ENCODE data around the gene SPATA45. TPM values are rescaled to one million over a fixed set of nuclear protein-coding genes. Genes with fewer than 3 reads are reported as not detected.
"Not testable (repeated sequence)": the region's sequence is repeated elsewhere in the genome, so short reads cannot be mapped to it uniquely, and the experiment has no call there.

SPATA45 gene
- not detected for total RNA-seq
- long read RNA-seq: 0 reads

DNA sequence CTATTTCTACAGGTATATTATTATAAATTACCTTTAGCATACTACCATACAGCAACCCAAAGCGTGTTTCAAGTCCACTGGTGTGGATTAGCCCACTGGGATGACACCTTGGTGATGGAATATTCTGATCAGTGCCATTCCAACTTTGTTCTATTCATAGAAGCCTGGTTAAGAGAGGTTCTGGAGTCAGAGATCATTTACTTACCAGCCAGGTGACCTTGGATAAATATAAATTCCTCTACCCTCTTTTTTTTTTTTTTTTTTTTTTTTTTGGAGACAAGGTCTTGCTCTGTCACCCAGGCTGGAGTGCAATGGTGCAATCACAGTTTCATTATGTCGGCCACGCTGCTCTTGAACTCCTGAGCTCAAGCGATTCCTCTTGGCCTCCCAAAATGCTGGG lies at the start of gene SPATA45:
SPATA45 (minus strand) TSS at position 101 of the 400 bp plus-strand sequence. CDS start 11,500 bp downstream, outside the sequence.
- DNase-seq (no peak), ATAC-seq (no peak)
- intact Hi-C loops (cut with micrococcal nuclease): no loop called here

DNA sequence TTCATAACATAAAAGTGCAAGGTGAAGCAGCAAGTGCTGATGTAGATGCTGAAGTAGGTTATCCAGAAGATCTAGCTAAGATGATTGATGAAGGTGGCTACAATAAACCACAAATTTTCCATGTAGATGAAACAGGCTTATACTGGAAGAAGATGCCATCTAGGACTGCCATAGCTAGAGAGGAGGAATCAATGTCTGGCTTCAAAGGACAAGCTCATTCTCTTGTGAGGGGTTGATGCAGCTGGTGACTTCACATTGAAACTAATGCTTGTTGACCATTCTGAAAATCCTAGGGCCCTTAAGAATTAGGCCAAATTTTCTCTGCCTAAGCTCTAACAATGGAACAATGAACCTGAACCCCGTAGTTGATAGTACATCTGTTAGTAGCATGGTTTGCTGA lies 44.7 kb upstream of the SPATA45 start:
- intact Hi-C loops (cut with micrococcal nuclease): no loop called here
- ATAC-seq (no peak), DNase-seq (no peak)

DNA sequence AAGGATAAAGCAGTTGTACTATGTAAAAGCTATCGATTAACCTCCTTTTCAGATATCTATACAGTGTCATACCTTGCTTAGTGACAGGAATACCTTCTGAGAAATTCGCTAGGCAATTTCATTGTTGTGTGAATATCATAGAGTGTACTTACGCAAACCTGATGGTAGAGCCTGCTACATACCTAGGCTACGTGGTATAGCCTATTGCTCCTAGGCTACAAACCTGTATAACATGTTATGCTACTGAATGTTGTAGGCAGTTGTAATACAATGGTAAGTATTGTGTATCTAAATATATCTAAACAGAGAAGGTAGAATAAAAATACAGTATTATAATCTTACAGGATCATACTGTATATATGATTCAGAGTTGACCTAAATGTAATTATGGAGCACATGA lies 37.1 kb upstream of the SPATA45 start:
- no peak for ATAC-seq
- DNase-seq: no peak
- intact Hi-C loops (cut with micrococcal nuclease): no loop called here

DNA sequence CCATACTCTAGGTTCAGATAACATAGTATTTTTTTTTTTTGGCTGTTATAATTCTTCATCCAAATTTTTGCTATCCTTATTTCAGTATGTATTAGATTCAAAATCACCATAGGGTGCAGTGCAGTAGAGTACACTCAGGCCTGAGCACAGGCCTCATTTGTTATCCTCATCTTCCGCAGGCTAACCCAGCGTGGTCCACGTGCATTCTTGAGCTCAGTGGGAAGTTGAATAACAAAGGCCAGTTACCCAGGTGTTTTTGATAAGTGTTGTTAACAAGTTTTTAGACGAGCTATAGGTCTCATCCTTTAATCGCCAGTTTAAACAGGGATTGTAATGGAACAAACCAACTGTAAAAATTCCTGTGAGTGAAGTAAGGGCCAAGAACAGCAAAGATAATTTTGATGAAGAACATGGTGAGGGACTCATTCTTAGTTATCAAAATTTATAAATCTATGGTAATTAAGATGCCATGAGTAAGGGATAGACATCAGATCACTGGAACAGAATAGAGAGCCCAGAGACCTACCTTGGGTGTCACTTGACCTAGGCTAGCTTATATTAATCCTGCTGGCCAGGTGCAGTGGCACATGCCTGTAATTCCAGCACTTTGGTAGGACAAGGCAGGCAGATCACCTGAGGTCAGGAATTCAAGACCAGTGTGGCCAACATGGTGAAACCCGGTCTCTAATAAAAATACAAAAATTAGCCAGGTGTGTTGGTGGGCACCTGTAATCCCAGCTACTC lies 32.7 kb upstream of the SPATA45 start:
- DNase-seq: no peak
- intact Hi-C loops (cut with micrococcal nuclease): no loop called here
- ATAC-seq: no peak

DNA sequence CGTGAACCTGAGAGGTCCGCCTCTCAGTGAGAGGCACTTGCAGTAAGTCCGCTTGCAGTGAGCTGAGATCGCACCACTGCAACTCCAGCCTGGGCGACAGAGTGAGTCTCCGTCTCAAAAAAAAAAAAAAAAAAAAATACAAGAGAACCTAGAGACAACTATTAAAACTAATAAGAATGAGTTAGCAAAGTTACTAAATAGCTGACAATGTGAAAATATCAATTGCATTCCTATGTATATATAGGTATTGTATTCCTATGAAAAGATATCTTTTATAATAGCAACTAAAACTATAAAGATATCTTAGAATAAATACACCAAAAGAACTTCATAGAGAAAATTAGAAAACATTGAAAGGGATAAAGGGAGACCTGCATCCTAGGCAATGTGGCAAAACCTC lies 31.0 kb upstream of the SPATA45 start:
- intact Hi-C loops (cut with micrococcal nuclease): no loop called here
- DNase-seq (no peak), ATAC-seq (no peak)

DNA sequence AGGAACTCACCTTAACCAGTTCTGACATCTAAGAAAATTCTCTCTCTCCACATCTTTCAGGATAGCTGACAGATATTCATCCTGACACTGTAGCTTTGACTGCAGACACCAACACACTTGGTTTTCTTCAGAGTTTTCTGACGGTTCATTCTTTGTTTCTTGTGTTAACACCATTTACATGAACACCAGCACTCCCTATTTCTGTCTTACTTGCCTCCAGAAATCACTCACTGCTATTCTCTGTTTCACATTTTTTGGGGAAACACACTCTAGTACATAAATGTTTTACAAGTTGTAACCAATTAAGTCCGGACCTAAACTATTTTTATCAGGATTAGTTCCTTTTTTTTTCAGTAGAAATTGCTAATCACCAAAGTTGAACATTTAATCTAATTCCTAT lies 26.1 kb upstream of the SPATA45 start:
- no peak for ATAC-seq
- no peak for DNase-seq
- intact Hi-C loops (cut with micrococcal nuclease): no loop called here

DNA sequence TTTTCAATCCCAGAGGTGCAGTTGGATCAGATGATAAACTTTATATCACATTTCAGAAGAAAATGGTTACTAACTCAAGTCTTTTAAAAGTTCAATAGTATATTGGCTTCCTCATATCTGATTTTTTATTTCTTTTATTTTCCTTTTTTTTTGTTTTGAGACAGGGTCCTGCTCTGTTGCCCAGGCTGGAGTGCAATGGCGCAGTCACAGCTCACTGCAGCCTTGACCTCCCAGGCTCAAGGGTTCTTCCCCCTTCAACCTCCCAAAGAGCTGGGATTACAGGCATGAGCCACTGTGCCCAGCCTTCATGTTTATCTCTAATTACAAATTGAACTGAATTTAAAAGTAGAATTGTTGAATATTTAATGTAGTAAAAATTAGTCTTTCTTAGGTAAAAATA lies 24.5 kb upstream of the SPATA45 start:
- ATAC-seq (no peak), DNase-seq (no peak)
- intact Hi-C loops (cut with micrococcal nuclease): no loop called here

DNA sequence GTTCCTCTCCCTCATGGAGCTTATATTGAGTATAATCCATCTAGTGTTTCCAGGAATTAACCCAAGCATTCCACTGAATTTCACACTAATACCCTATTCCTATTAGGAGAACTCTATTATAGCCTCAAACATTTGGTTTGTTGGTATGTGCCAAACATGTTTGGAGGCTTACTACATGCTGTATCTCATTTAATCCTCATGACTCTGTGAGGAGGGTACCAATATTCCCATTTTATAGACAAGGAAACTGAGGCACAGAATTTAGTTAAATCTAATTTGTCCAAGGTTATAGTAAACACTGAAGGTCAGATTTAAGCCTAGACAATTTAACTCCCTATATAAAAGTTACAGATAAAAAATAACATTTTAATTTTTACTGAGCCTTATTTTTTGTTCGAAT lies 19.7 kb upstream of the SPATA45 start:
- no peak for ATAC-seq

DNA sequence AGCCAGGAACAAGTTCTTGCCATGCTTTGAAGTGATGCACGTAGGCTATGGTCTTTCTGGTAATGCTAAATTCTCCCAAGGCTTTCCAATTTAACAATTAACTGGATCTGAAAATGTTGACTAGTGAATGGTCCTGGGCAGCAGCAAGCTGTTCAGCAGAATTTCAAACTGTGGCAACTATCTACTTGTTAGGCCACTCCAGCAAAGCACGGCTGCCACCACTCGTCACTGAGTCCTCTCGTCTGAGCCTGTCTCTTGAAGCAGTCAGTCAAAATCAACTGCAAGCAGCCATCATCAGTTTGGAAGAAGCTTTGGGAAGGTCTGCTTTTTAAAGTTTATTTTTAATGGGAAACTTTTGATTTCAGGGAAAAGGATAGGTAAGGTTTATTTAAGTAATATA lies 16.8 kb upstream of the SPATA45 start:
- intact Hi-C loops (cut with micrococcal nuclease): no loop called here
- no peak for ATAC-seq
- no peak for DNase-seq

More for the DNA sequence above, 19.7 kb upstream of the SPATA45 start:
- intact Hi-C loops (cut with micrococcal nuclease): no loop called here
- DNase-seq: no peak

DNA sequence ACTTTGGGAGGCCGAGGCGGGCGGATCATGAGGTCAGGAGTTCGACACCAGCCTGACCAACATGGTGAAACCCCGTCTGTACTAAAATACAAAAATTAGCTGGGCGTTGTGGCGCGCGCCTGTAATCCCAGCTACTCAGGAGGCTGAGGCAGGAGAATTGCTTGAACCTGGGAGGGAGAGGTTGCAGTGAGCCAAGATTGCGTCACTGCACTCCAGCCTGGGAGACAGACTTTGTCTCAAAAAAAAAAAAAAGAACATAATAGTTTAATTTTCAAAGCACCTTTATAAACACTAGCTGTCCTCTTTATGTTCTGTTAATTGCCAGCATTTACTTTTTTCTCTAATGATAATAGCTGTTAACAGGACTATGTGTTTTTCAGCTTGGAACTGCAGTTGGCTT lies 15.9 kb upstream of the SPATA45 start:
- DNase-seq; intact Hi-C loops (cut with micrococcal nuclease); ATAC-seq: not testable (repeated sequence)

DNA sequence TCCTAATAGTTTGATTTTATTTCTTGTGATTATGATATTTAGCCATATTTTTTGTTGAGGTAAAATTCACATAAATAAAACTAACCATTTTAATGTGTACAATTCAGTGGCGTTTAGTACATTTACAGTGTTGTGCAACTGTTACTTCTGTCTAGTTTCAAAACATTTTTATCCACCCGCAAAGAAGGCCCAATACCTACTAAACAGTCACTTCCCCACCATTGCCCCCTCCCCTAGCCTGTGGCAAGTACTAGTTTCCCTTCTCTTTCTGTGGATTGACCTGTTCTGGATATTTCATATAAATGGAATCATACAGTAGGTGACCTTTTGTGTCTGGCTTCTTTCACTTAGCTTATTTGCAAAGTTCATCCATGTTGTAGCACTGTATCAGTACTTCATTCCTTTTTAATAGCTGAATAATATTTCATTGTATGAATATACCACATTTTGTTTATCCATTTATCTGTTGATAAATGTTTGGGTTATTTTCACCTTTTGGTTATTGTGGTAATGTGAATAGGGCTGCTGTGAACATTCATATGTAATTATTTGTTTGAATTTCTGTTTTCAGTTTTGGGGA lies 14.8 kb upstream of the SPATA45 start:
- DNase-seq: no peak
- ATAC-seq: no peak
- intact Hi-C loops (cut with micrococcal nuclease): no loop called here

DNA sequence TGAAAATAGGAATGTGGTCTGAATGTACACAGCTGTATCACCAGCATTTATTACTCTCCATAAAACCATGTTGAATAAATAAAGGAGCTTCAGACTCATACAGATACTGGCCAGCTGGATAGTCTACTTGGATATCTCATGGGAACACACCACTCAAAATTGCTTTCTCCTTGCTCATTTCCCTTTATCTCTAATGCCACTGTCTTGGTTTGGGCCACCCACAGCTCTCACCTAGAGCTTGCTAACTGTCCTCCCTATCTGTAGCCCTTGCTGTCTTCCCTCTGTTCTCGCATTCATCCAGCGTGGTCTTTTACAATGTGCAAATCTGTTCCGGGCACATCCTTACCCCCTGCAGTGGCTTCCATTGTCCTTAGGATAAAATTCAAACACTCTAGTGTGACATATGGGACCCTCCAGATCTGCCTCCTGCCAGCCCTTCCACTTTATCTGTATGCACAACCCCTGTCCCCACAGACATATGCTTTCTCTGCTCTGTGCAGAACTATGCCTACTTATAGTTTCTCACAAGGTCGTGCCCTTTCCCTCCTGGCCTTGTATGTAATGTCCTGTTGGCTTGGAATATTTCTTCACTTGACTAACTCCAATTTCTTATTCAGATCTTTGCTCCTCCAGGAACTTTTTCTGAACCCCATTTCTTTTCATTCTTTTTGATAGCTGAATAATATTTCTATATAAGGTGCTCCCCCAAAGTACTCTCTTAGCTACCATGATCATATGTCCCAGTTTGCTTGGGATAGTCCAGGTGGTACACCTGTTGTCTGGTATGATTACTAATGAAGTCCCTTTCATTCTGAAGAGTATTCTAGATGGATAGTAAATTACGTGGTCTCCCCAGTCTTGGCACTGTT lies 13.5 kb upstream of the SPATA45 start:
- intact Hi-C loops (cut with micrococcal nuclease): no loop called here
- DNase-seq: no peak
- ATAC-seq: no peak

DNA sequence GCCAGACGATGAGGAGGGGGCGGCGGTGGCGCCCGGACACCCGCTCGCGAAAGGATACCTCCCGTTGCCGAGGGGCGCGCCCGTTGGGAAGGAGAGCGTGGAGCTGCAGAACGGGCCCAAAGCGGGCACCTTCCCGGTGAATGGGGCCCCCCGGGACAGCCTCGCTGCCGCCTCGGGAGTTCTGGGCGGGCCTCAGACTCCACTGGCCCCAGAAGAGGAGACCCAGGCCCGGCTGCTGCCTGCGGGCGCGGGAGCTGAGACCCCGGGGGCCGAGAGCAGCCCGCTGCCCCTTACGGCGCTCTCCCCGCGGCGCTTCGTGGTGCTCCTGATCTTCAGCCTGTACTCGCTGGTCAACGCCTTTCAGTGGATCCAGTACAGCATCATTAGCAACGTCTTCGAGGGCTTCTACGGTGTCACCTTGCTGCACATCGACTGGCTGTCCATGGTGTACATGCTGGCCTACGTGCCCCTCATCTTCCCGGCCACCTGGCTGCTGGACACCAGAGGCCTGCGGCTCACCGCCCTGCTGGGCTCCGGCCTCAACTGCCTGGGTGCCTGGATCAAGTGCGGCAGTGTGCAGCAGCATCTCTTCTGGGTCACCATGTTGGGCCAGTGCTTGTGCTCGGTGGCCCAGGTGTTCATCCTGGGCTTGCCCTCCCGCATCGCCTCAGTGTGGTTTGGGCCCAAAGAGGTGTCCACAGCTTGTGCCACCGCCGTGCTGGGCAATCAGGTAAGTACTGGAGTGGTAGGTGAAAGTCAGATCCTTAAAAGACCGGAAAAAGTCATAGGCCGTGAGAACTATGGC lies 11.2 kb upstream of the SPATA45 start:
- DNase-seq: peak; percentile 36
- intact Hi-C loops (cut with micrococcal nuclease): no loop called here

DNA sequence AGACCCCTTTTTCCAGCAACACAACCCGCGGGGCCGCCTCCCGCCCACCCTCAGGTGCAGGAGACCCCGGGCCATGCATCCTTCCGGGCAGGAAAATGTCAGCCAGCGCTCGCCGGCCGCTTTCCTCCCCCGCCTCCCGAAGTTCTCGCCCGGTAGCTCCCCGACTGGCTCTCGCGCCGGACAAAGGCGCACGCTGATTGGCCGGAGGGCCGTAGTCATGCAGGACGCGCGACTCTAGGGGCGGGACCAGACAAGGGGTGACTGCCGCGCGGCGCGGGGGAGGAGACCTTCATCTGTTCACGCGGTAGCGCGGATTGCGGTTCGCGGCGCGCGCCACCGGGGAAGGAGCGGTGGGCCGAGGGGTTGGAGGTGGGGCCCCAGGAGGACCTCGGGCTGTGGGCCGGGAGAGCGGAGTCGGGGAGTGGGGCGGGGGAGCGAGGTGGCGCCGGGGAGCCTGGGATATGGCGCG lies 10.6 kb upstream of the SPATA45 start, which contains the start of gene FLVCR1:
FLVCR1 (plus strand) TSS at position 284 of the 469 bp plus-strand sequence; CDS start at position 462, 178 bp downstream.
- DNase-seq: peak; percentile 98
- ATAC-seq: peak; percentile 100
- intact Hi-C loops (cut with micrococcal nuclease): no loop called here

More for the DNA sequence above, 11.2 kb upstream of the SPATA45 start:
- peak; percentile 52 for ATAC-seq

DNA sequence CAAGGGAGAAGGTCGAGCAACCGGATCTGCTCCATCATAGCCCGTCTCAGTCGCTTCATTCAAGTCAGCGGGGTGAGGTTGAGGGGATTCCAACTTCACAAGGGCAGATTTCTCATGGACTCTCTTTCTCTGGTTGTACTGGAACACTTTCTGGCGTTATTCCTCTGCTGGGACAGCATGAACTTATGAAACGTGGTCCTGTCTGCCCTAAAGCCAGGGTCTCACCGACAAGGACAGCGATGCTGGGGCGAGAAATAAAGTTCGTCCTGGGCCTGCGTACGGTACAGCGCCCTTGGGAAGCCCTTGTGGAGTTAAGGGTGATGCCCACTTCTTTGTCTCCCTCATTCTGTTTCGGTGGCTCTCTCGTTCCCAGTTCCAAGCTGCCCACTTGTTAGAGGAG lies 9.3 kb upstream of the SPATA45 start:
- DNase-seq: no peak
- ATAC-seq: no peak
- intact Hi-C loops (cut with micrococcal nuclease): no loop called here

DNA sequence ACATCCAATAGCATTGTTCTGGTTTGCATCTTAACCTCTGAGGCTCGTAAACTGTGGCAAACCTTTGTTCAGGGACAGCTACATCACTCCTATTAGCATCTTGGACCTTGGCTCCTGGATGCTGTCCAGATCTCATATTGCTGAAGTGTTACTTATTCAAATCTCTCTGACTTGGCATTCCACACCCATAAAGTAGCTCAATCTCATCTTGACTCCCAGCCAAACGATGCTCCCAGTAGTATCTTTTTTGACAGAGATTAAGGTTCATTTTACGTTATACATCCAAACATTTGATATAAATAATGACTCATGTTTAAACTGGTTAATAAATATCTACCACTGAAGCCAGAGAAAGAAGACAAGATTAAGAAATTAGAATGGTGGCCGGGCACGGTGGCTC lies 6.2 kb upstream of the SPATA45 start:
- ATAC-seq: no peak
- intact Hi-C loops (cut with micrococcal nuclease): no loop called here
- DNase-seq: no peak

DNA sequence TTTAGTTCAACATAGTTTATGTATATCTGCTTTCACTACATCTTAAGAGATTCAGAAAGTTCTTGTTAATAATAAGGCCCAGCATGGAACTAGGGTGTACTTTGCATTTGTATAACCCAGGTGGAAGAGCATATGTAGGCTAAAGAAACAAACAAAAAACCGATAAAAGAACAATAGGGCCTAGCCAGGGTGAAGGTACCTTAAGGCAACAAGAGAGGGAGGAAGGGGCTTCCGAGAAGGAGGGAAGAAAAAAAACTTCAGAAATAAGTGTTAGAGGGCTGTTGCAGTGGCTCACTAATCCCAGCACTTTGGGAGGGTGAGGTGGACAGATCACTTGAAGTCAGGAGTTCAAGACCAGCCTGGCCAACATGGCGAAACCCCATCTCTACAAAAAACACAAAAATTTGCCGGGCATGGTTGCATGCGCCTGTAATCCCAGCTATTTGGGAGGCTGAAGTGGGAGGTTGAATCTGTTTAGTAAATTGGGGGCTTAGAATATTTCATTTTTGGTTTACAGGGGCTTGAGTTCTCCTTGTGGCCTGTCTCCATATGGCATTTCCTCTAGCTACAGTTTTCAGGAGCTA lies 4.7 kb upstream of the SPATA45 start:
- intact Hi-C loops (cut with micrococcal nuclease): no loop called here
- ATAC-seq: no peak
- DNase-seq: no peak

DNA sequence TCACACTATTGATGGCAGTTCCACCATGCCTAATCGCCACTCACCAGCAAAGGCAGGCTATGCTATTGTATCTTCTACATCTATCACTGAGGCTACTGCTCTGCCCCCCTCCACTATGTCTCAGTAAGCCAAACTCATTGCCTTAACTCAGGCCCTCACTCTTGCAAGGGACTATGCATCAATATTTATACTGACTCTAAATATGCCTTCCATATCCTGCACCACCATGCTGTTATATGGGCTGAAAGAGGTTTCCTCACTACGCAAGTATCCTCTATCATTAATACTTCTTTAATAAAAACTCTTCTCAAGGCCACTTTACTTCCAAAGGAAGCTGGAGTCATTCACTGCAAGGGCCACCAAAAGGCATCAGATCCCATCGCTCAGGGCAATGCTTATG lies 2.9 kb downstream of the SPATA45 start:
- DNase-seq; intact Hi-C loops (cut with micrococcal nuclease); ATAC-seq: not testable (repeated sequence)

DNA sequence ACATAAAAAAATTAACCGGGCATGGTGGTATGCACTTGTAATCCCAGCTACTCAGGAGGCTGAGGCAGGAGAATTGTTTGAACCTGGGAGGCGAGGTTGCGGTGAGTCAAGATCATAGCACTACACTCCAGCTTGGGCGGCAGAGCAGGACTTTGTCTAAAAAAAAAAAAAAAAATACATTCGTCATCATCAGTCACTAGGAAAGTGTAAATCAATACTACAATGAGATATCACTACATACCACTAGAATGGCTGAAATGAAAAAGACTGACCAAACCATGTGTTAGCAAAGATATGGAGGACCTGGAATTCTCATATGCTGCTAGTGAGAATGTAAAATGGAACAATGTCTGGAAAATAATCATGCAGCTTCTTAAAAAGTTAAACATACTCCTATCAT lies 9.3 kb downstream of the SPATA45 start:
- intact Hi-C loops (cut with micrococcal nuclease): no loop called here
- DNase-seq (no peak), ATAC-seq (no peak)

Measured in left ventricle myocardium superior (tissue), 1 donor.